ENCODE measurements around the gene CACNG4. TPM values are rescaled to one million over a fixed set of nuclear protein-coding genes. Genes with fewer than 3 reads are reported as not detected.

CACNG4 gene
- total and polyA plus RNA-seq, 8 donors: 0.09 to 4.2 (median 0.32) TPM

- DNase-seq (no peak), FAIRE-seq (no peak), ATAC-seq (no peak)
- WGBS, 2 donors: 74 to 76% methylated on average over 10 of the region's 10 CpGs
- H3K27ac ChIP-seq: no peak overlapping the region
- intact Hi-C loops (cut with DNase I): no loop called here
- no peaks in the 10 kb centered on the region for H3K4me1 ChIP-seq
- no peaks in the 10 kb centered on the region for H3K27me3 ChIP-seq
- TF ChIP-seq CTCF (IDR thresholded peaks at IDR 0.05): no peak
- no peaks in the 10 kb centered on the region for H3K9me3 ChIP-seq
- no peak overlapping the region for H3K4me3 ChIP-seq
- H3K36me3 ChIP-seq: no peaks in the 10 kb centered on the region
These were observed 25.9 kb upstream of the CACNG4 start for GRCh38 chr17:66938656-66939055.

DNA sequence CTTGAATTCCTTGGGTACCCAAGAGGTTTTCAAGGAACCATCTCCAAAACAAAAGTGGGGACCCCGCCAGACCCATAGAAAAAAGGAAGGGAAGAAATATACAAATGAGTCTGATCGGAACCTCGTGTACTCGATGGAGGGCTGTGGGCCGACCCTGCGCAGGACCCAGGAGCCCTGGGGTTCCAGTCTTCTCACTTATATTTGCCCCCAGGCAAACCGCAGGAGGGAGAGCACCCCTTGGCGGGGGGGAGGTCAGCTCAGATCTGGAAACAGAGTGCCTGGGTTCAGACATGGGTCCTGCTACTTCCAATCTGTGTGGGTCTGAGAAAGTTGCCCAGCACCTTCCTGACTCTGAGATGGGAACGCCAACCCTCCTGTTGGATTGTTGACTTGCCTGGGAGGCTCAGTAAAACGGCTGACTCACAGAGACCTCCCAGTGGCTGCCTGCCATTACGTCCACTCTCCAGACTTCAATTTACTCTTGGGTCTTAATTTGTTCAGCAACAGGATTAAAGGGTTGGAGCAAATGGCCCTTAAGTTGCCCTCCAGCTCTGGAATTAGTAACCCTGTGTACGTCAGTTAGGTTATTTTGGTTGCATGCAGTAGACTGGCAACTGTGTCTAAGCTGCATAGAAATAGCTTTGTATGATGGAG lies 24.9 kb upstream of the CACNG4 start:
- H3K27ac ChIP-seq: no peak overlapping the region
- intact Hi-C loops (cut with DNase I): no loop called here
- no peak for ATAC-seq
- H3K4me1 ChIP-seq: no peaks in the 10 kb centered on the region
- no peaks in the 10 kb centered on the region for H3K27me3 ChIP-seq
- TF ChIP-seq CTCF (IDR thresholded peaks at IDR 0.05): no peak
- no peaks in the 10 kb centered on the region for H3K36me3 ChIP-seq
- 80 to 82% methylated on average over 12 of the region's 12 CpGs for WGBS, 2 donors
- DNase-seq: no peak
- H3K9me3 ChIP-seq: no peaks in the 10 kb centered on the region
- no peak overlapping the region for H3K4me3 ChIP-seq
- FAIRE-seq: no peak

DNA sequence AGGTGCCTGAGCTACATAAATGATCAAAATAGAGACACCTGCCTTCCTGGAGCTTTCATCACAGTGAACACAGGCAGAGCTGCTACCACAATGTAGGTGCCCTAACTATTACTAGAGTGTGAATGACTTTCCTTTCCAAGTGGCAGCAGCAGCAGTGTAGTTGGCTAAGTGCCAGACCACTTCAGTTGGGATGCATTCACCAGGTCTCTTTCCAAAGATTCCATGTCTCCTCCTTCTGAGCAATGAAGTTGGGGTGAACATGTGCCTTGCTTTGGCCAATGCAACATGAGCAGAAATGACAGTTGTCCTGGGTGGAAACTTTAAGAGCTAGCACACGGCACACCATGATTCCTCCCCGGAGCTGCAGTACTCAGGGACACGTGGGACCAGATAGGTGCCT lies 23.3 kb upstream of the CACNG4 start:
- 86 to 92% methylated on average over 3 of the region's 3 CpGs for WGBS, 2 donors
- Histone ChIP-seq H3K36me3 (no peaks in the 10 kb centered on the region), H3K27ac (no peak overlapping the region), H3K4me1 (no peaks in the 10 kb centered on the region), H3K9me3 (no peaks in the 10 kb centered on the region), H3K27me3 (no peaks in the 10 kb centered on the region), H3K4me3 (no peak overlapping the region)
- intact Hi-C loops (cut with DNase I): no loop called here
- no peak for DNase-seq
- no peak for ATAC-seq
- no peak for TF ChIP-seq CTCF (IDR thresholded peaks at IDR 0.05)
- FAIRE-seq: no peak

- ATAC-seq (no peak), DNase-seq (peak in 1 of 6 donors; percentile 19), FAIRE-seq (no peak)
- intact Hi-C loops (cut with DNase I): no loop called here
- H3K9me3 ChIP-seq: no peaks in the 10 kb centered on the region
- no peak for TF ChIP-seq CTCF (IDR thresholded peaks at IDR 0.05)
- no peak overlapping the region for H3K4me3 ChIP-seq
- H3K27me3 ChIP-seq: no peaks in the 10 kb centered on the region
- no peaks in the 10 kb centered on the region for H3K4me1 ChIP-seq
- WGBS, 2 donors: 83 to 89% methylated on average over 8 of the region's 8 CpGs
- no peak overlapping the region for H3K27ac ChIP-seq
- H3K36me3 ChIP-seq: no peaks in the 10 kb centered on the region
These were observed 22.6 kb upstream of the CACNG4 start for GRCh38 chr17:66941773-66942450.

Data from pancreas (tissue), 10 donors.